Upper lobe of left lung (tissue), 4 donors: ENCODE results near the gene ERI3.

Experiments used
- CTCF ChIP-seq, 6 experiments: fragments of 450-650 bp in 4 of 6; fragments of 200-600 bp in 2 of 6; sonication (generic) in 2 of 6; IDR thresholded peaks; one replicate each; pipeline ENCODE4 v1.5.1; 2016 to 2019; ENCODE audit warnings: antibody characterized with exemption in 6 of 6
- EP300 ChIP-seq, 4 donors: sonication (generic); formaldehyde crosslinking; IDR thresholded peaks; one replicate each; pipeline ENCODE4 v1.5.1; 2017; ENCODE audit warnings: antibody characterized with exemption in 4 of 4, control low read depth in 2 of 4
- POLR2A ChIP-seq, 4 donors: fragments of 450-650 bp; IDR thresholded peaks; one replicate each; pipeline ENCODE4 v1.5.1; 2016 to 2017; ENCODE audit warnings: antibody characterized with exemption in 4 of 4, mild to moderate bottlenecking in 2 of 4
- POLR2AphosphoS5 ChIP-seq, 2 donors: sonication (generic); formaldehyde crosslinking; IDR thresholded peaks; one replicate each; pipeline ENCODE4 v1.5.1; 2017; ENCODE audit warnings: antibody characterized with exemption in 2 of 2

GRCh38 chr1:44293761-44294315 lies 61.2 kb downstream of the ERI3 start:
- no peak for TF ChIP-seq CTCF (IDR thresholded peaks at IDR 0.05)
- no peak for TF ChIP-seq POLR2A (IDR thresholded peaks at IDR 0.05)
- no peak for TF ChIP-seq POLR2AphosphoS5 (IDR thresholded peaks at IDR 0.05)
- no peak for TF ChIP-seq EP300 (IDR thresholded peaks at IDR 0.05)
